ENCODE results near the gene GGNBP2.
A peak's percentile ranks its signal among the peaks of the same experiment; 100 is the strongest.

The GGNBP2 gene

DNA sequence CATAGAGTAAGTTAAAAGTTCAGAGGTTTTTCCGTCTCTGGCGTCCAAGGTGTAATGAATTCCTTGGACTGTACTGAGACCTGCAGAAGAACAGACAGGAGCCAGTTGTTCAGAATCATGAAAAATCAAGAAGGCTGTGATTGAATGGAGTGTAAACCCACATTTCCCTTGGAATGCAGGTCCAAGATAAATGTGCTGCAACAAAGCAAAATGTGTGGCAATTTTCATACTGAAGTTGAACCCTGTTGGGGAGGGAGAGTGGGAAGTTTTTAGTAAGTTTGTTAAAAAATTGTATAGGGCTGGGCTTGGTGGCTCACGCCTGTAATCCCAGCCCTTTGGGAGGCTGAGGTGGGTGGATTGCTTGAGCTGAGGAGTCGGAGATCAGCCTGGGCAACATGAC, 21.4 kb downstream of the GGNBP2 start:
- H3K4me1 ChIP-seq (ENCODE audit: control insufficient read depth, insufficient read depth, low read length): no peaks in the 10 kb centered on the region
- H3K9me3 ChIP-seq (ENCODE audit: control insufficient read depth, insufficient read depth, low read length): no peaks in the 10 kb centered on the region
- no peaks in the 10 kb centered on the region for H3K27me3 ChIP-seq (ENCODE audit: control insufficient read depth, insufficient read depth, low read length)
- no CpG with 5 or more reads among the region's 4 CpGs for WGBS (ENCODE audit: insufficient coverage, insufficient read length)
- no peaks in the 10 kb centered on the region; the same call in 1 of the 2 replicates for H3K36me3 ChIP-seq (ENCODE audit: control insufficient read depth, insufficient read depth, low read length)
- no peak overlapping the region for H3K27ac ChIP-seq (ENCODE audit: low read length)
- no peak overlapping the region for H3K4me3 ChIP-seq (ENCODE audit: low read length)
- DNase-seq (ENCODE audit: low read depth, low spot score): no peak

DNA sequence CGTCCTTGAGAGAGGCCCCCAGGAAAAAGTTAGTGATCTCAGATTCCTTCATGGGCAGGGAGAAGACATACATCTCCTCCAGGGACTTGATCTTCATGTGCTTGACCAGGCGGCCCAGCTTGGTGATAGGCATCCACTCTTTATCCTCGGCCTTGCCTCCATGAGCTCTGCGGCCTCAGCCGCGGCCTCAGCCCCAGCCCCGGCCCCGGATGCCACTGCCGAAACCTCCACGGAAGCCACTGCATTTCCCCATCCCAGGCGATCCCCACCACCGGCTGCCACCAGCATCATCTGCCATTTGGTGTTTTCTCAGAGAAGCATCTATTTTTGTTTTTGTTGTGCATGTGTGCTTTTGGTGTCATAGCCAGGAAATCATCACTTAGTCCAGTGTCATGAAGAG, 30.3 kb downstream of the GGNBP2 start:
- Histone ChIP-seq H3K27ac (ENCODE audit: low read length) (no peak overlapping the region), H3K9me3 (ENCODE audit: control insufficient read depth, insufficient read depth, low read length) (no peaks in the 10 kb centered on the region), H3K27me3 (ENCODE audit: control insufficient read depth, insufficient read depth, low read length) (no peaks in the 10 kb centered on the region), H3K4me1 (ENCODE audit: control insufficient read depth, insufficient read depth, low read length) (no peaks in the 10 kb centered on the region), H3K4me3 (ENCODE audit: low read length) (no peak overlapping the region), H3K36me3 (ENCODE audit: control insufficient read depth, insufficient read depth, low read length) (peaks cover 7% of the 10 kb centered on the region; the same call in 1 of the 2 replicates)
- DNase-seq (ENCODE audit: low read depth, low spot score): no peak
- WGBS (ENCODE audit: insufficient coverage, insufficient read length): no CpG with 5 or more reads among the region's 12 CpGs

DNA sequence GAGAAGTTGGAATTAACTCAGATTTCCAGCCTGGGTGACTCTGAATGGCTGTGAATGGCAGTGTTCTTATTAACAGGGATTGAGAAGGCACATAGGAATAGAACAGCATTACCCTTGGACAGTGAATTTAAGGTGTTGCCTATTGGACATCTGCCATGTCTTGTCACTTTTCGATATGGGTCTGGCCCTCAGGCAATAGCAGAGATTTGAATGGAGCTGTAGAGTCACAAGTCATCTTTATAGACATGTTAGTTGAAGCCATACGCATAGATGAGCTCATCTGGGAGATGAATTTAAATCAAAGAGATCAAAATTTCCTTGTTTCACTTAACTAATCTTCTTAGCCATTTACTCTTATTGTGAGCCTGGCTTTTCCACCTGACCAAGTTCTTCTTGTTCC, 32.1 kb downstream of the GGNBP2 start:
- Histone ChIP-seq H3K4me3 (ENCODE audit: low read length) (no peak overlapping the region), H3K36me3 (ENCODE audit: control insufficient read depth, insufficient read depth, low read length) (peaks cover 7% of the 10 kb centered on the region; the same call in 1 of the 2 replicates), H3K9me3 (ENCODE audit: control insufficient read depth, insufficient read depth, low read length) (no peaks in the 10 kb centered on the region), H3K27ac (ENCODE audit: low read length) (no peak overlapping the region), H3K4me1 (ENCODE audit: control insufficient read depth, insufficient read depth, low read length) (no peaks in the 10 kb centered on the region; the same call in 1 of the 2 replicates), H3K27me3 (ENCODE audit: control insufficient read depth, insufficient read depth, low read length) (no peaks in the 10 kb centered on the region)
- DNase-seq (ENCODE audit: low read depth, low spot score): no peak
- no CpG with 5 or more reads among the region's 2 CpGs for WGBS (ENCODE audit: insufficient coverage, insufficient read length)

DNA sequence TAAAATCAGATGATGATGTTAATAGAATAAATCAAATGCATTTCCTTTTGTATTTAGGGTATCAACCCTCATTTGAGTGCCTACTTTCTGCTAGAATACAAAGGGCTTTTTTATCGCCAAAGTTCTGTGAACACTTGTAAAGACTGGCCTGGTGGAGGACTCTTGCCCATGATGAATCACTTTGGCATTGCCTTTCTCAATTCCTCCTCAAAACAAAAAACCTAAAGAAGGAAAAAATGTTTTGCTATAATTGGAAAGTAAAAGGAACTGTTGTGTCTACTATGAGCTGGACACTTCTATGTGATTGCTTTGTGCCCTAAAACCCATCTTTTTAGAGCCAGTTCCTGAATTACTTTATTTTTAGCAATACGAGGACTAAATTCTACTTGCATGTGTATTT, 34.0 kb downstream of the GGNBP2 start:
- DNase-seq (ENCODE audit: low read depth, low spot score): no peak
- no CpG with 5 or more reads among the region's 2 CpGs for WGBS (ENCODE audit: insufficient coverage, insufficient read length)
- H3K36me3 ChIP-seq (ENCODE audit: control insufficient read depth, insufficient read depth, low read length): peaks cover 4% of the 10 kb centered on the region; the same call in 1 of the 2 replicates

DNA sequence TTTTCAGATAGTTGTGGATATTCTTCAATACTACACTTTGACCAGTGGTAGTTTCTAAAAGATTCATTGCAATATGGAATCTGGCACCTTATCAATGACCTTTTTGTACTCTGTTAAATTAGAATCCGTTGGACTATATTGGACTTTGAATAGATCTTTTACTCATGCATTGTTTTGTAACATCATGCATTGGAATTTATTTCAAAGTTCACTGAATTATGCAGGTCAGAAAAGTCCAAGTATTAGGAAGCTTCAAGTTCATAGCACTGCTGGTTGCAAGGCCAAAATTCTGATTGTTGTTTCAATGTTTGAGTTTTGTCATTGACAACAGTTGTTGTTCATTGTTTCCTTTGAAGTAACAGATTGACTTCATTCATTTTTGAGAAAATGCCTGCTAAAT, 39.1 kb downstream of the GGNBP2 start:
- H3K9me3 ChIP-seq (ENCODE audit: control insufficient read depth, insufficient read depth, low read length): no peaks in the 10 kb centered on the region
- no peak overlapping the region for H3K27ac ChIP-seq (ENCODE audit: low read length)
- no peaks in the 10 kb centered on the region for H3K27me3 ChIP-seq (ENCODE audit: control insufficient read depth, insufficient read depth, low read length)
- no peaks in the 10 kb centered on the region; the same call in 1 of the 2 replicates for H3K4me1 ChIP-seq (ENCODE audit: control insufficient read depth, insufficient read depth, low read length)
- no peak for DNase-seq (ENCODE audit: low read depth, low spot score)
- H3K4me3 ChIP-seq (ENCODE audit: low read length): no peak overlapping the region
- H3K36me3 ChIP-seq (ENCODE audit: control insufficient read depth, insufficient read depth, low read length): peaks cover 9% of the 10 kb centered on the region
- no CpG with 5 or more reads among the region's 1 CpG for WGBS (ENCODE audit: insufficient coverage, insufficient read length)

More for the DNA sequence above, 34.0 kb downstream of the GGNBP2 start:
- Histone ChIP-seq H3K4me1 (ENCODE audit: control insufficient read depth, insufficient read depth, low read length) (no peaks in the 10 kb centered on the region; the same call in 1 of the 2 replicates), H3K9me3 (ENCODE audit: control insufficient read depth, insufficient read depth, low read length) (no peaks in the 10 kb centered on the region), H3K4me3 (ENCODE audit: low read length) (no peak overlapping the region), H3K27me3 (ENCODE audit: control insufficient read depth, insufficient read depth, low read length) (no peaks in the 10 kb centered on the region), H3K27ac (ENCODE audit: low read length) (no peak overlapping the region)

DNA sequence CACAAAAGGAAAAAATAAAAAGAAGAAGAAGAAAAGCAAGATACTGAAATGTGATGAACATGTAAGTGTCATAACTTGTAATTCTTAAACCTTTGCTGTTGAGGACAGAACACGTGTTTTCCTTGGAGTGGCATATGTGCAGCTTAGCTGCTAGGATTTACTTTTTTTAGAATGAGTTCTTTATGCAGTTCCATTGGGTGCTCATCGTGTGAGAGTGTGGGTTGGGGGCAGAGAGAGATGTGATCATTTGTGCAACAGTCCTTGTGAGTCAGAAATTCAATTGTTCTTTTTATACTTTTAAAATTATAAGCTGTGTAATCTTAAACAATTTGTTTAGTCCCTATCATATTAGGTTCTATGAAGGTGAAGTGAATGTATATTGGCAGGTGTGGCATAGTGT, 41.4 kb downstream of the GGNBP2 start:
- Histone ChIP-seq H3K27me3 (ENCODE audit: control insufficient read depth, insufficient read depth, low read length) (no peaks in the 10 kb centered on the region), H3K36me3 (ENCODE audit: control insufficient read depth, insufficient read depth, low read length) (peaks cover 4% of the 10 kb centered on the region), H3K27ac (ENCODE audit: low read length) (no peak overlapping the region), H3K4me3 (ENCODE audit: low read length) (no peak overlapping the region), H3K9me3 (ENCODE audit: control insufficient read depth, insufficient read depth, low read length) (no peaks in the 10 kb centered on the region), H3K4me1 (ENCODE audit: control insufficient read depth, insufficient read depth, low read length) (no peaks in the 10 kb centered on the region)
- no CpG with 5 or more reads among the region's 2 CpGs for WGBS (ENCODE audit: insufficient coverage, insufficient read length)
- no peak for DNase-seq (ENCODE audit: low read depth, low spot score)

DNA sequence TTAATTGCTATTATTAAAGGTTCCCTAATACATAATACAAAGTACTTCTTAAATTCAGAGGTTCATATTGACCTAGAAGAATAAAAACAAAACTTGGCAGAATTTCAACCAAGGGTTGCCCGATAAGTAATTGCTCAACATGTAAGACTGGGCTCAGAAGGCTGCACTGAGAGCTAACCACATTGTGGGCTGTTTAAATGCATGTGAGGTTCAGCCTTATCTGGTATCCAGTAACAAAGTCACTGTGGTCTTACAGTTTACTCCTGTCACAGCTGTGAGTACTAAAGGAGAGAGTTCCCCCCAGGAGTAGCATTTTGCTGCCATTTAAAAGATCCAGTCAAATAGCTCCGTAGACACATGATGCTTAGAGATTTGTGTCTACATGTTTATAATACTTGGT, 45.4 kb downstream of the GGNBP2 start:
- Histone ChIP-seq H3K27me3 (ENCODE audit: control insufficient read depth, insufficient read depth, low read length) (no peaks in the 10 kb centered on the region), H3K4me1 (ENCODE audit: control insufficient read depth, insufficient read depth, low read length) (peaks cover 2% of the 10 kb centered on the region; the same call in 1 of the 2 replicates), H3K4me3 (ENCODE audit: low read length) (no peak overlapping the region), H3K36me3 (ENCODE audit: control insufficient read depth, insufficient read depth, low read length) (peaks cover 4% of the 10 kb centered on the region), H3K9me3 (ENCODE audit: control insufficient read depth, insufficient read depth, low read length) (no peaks in the 10 kb centered on the region), H3K27ac (ENCODE audit: low read length) (no peak overlapping the region)
- no CpG with 5 or more reads among the region's 2 CpGs for WGBS (ENCODE audit: insufficient coverage, insufficient read length)
- DNase-seq (ENCODE audit: low read depth, low spot score): no peak

DNA sequence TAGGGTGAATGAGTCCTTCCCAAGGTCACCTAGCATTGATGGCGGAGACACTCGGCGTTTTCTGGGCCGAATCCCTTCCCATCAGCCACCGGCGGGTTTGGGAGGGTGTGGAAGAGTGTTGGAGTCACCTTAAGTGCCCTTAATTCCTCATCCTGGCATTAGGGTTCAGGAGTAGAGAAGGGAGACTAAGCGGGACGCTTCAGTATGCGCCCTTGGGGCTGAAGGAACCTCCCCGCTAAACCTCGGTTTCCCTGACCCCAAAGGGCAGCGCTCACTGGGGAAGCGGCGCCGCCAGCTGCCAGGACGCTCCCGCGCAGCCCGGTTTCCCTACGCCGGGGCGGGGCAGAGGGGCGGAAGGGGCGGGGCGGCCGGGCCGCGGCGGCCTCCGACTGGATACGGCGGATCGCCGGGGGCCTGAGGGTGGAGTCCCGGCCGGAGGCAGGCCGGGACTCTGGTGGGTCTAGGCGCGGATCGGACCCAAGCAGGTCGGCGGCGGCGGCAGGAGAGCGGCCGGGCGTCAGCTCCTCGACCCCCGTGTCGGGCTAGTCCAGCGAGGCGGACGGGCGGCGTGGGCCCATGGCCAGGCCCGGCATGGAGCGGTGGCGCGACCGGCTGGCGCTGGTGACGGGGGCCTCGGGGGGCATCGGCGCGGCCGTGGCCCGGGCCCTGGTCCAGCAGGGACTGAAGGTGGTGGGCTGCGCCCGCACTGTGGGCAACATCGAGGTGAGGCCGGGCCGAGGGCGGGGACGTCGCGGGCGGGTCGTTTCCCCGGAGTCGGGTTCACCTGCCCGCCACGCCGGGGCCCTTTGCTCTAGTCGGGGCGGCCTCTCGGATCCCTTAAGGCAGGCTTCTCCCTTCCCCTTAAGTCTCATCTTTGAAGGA, 47.0 kb downstream of the GGNBP2 start, which contains the start of gene DHRS11:
DHRS11 (plus strand) TSS at position 446 of the 882 bp plus-strand sequence; CDS start at position 577, 131 bp downstream.
- no CpG with 5 or more reads among the region's 87 CpGs for WGBS (ENCODE audit: insufficient coverage, insufficient read length)
- Histone ChIP-seq H3K9me3 (ENCODE audit: control insufficient read depth, insufficient read depth, low read length) (no peaks in the 10 kb centered on the region), H3K36me3 (ENCODE audit: control insufficient read depth, insufficient read depth, low read length) (peaks cover 4% of the 10 kb centered on the region), H3K27ac (ENCODE audit: low read length) (no peak within 1 kb of the TSS), H3K27me3 (ENCODE audit: control insufficient read depth, insufficient read depth, low read length) (no peaks in the 10 kb centered on the region), H3K4me1 (ENCODE audit: control insufficient read depth, insufficient read depth, low read length) (peaks cover 2% of the 10 kb centered on the region; the same call in 1 of the 2 replicates), H3K4me3 (ENCODE audit: low read length) (peak within 1 kb of the TSS; percentile 99)
- no peak for DNase-seq (ENCODE audit: low read depth, low spot score)

DNA sequence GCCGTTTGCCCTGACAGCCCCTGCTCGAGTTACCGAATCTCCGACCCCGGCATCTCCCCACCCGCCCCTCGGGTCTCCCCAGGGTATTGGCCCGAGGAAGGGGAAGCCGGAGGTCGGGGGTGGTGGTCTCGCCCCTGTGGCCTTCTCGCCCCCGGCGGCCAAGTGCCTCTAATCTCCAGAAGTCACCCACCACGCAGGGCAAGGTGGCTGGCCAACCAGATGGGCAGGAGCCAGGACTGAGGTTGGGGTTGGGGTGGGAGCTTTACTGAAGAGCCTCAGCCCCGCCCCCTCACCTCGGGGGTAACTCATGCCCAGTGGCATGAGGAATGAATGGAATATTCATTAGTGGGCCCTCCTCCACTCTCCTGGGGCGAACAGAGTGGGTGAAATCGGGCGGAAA, 47.6 kb downstream of the GGNBP2 start:
- H3K4me1 ChIP-seq (ENCODE audit: control insufficient read depth, insufficient read depth, low read length): peaks cover 2% of the 10 kb centered on the region; the same call in 1 of the 2 replicates
- DNase-seq (ENCODE audit: low read depth, low spot score): no peak
- H3K4me3 ChIP-seq (ENCODE audit: low read length): peak overlapping the region; percentile 99; the same call in 1 of the 2 replicates
- no peaks in the 10 kb centered on the region for H3K9me3 ChIP-seq (ENCODE audit: control insufficient read depth, insufficient read depth, low read length)
- no CpG with 5 or more reads among the region's 20 CpGs for WGBS (ENCODE audit: insufficient coverage, insufficient read length)
- no peak overlapping the region for H3K27ac ChIP-seq (ENCODE audit: low read length)
- H3K36me3 ChIP-seq (ENCODE audit: control insufficient read depth, insufficient read depth, low read length): 0 out of 2 replicates have a peak, but pooled peaks cover 1% of the 10 kb centered on the region
- no peaks in the 10 kb centered on the region for H3K27me3 ChIP-seq (ENCODE audit: control insufficient read depth, insufficient read depth, low read length)

DNA sequence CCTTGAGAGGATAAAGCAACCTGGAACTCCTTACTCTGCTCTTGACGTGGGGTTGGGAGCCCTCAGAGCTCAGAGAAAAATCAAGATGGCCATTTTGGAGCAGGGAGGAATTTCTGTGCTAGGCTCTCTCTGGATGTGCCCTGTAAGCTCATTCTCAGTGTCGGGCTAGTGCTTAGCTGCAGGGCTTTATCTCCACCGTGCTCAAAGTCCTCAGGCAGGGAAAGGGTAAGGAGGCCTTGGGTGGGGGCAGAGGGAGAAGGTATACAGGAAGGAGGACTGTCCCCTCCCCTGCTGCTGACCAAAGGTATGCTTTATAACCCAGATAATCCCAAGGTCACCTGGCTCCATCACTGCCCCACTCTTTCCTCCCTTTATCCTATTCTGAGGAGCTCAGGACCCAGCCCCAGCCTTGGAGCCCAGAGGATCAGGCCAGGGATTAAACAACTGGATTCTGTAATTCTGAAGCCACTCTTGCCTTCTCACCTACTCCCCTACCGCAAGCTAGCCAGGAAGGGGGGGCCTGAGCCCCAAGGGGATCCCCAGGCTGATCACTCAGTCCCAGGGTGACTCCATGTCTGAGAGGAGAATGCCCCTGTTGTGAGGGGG, 48.1 kb downstream of the GGNBP2 start:
- H3K27ac ChIP-seq (ENCODE audit: low read length): no peak overlapping the region
- peaks cover 2% of the 10 kb centered on the region; the same call in 1 of the 2 replicates for H3K4me1 ChIP-seq (ENCODE audit: control insufficient read depth, insufficient read depth, low read length)
- no CpG with 5 or more reads among the region's 4 CpGs for WGBS (ENCODE audit: insufficient coverage, insufficient read length)
- no peaks in the 10 kb centered on the region for H3K27me3 ChIP-seq (ENCODE audit: control insufficient read depth, insufficient read depth, low read length)
- 0 out of 2 replicates have a peak, but pooled peaks cover 2% of the 10 kb centered on the region for H3K36me3 ChIP-seq (ENCODE audit: control insufficient read depth, insufficient read depth, low read length)
- DNase-seq (ENCODE audit: low read depth, low spot score): no peak
- peak overlapping the region; percentile 99; the same call in 1 of the 2 replicates for H3K4me3 ChIP-seq (ENCODE audit: low read length)
- H3K9me3 ChIP-seq (ENCODE audit: control insufficient read depth, insufficient read depth, low read length): no peaks in the 10 kb centered on the region

Measured in iPS DF 6.9 (cell line).